Stimulated activated CD4-positive, alpha-beta T cell treated with anti-CD3 and anti-CD28 coated beads, Interleukin-2, amount 100 ng/mL, for 4 hours (primary cell): ENCODE measurements around the gene THAP4.
"Not testable (repeated sequence)": the region's sequence is repeated elsewhere in the genome, so short reads cannot be mapped to it uniquely, and the experiment has no call there.

Source experiments
- DNase-seq: peaks from one replicate; pipeline ENCODE4 v3.0.0-alpha.2; 2020; ENCODE audit warnings: low read depth

THAP4 gene

GRCh38 chr2:241612156-241613016 is 24.6 kb downstream of the THAP4 start:
- DNase-seq: no peak

GRCh38 chr2:241611062-241611461 is 25.9 kb downstream of the THAP4 start:
- no peak for DNase-seq

- DNase-seq: peak; percentile 86
These were observed 26.8 kb downstream of the THAP4 start for GRCh38 chr2:241609859-241610793.

- DNase-seq: no peak
These were observed 28.1 kb downstream of the THAP4 start for GRCh38 chr2:241608881-241609280.

GRCh38 chr2:241607162-241607885 is 29.6 kb downstream of the THAP4 start:
- no peak for DNase-seq

- DNase-seq: no peak
These were observed 30.8 kb downstream of the THAP4 start for GRCh38 chr2:241606186-241606585.

- DNase-seq: no peak
These were observed 33.3 kb downstream of the THAP4 start for GRCh38 chr2:241603686-241604085.

- no peak for DNase-seq
These were observed 34.2 kb downstream of the THAP4 start for GRCh38 chr2:241602720-241603119.

- DNase-seq: no peak
These were observed 35.1 kb downstream of the THAP4 start for GRCh38 chr2:241601841-241602240.

- DNase-seq: no peak
These were observed 37.3 kb downstream of the THAP4 start for GRCh38 chr2:241599615-241600014.

GRCh38 chr2:241598487-241598886 is 38.5 kb downstream of the THAP4 start:
- no peak for DNase-seq

GRCh38 chr2:241598061-241598460 is 38.9 kb downstream of the THAP4 start:
- DNase-seq: no peak

- DNase-seq: no peak
These were observed 39.4 kb downstream of the THAP4 start for GRCh38 chr2:241597561-241597960.

GRCh38 chr2:241595600-241596140 is 41.3 kb downstream of the THAP4 start:
- no peak for DNase-seq

GRCh38 chr2:241593271-241593670 is 43.7 kb downstream of the THAP4 start:
- DNase-seq: no peak

- DNase-seq: no peak
These were observed 44.7 kb downstream of the THAP4 start for GRCh38 chr2:241592126-241592845.

GRCh38 chr2:241590496-241591455 is 46.2 kb downstream of the THAP4 start:
- not testable (repeated sequence) for DNase-seq

GRCh38 chr2:241589863-241590262 is 47.1 kb downstream of the THAP4 start:
- DNase-seq: not testable (repeated sequence)

GRCh38 chr2:241586564-241587264 is 50.2 kb downstream of the THAP4 start:
- no peak for DNase-seq
